ENCODE data around the gene SH3BGRL3. TPM values are rescaled to one million over a fixed set of nuclear protein-coding genes. Genes with fewer than 3 reads are reported as not detected.
A peak's percentile ranks its signal among the peaks of the same experiment; 100 is the strongest.

SH3BGRL3 gene
- total and polyA plus RNA-seq, 2 donors = 43.3 to 261 TPM

DNA sequence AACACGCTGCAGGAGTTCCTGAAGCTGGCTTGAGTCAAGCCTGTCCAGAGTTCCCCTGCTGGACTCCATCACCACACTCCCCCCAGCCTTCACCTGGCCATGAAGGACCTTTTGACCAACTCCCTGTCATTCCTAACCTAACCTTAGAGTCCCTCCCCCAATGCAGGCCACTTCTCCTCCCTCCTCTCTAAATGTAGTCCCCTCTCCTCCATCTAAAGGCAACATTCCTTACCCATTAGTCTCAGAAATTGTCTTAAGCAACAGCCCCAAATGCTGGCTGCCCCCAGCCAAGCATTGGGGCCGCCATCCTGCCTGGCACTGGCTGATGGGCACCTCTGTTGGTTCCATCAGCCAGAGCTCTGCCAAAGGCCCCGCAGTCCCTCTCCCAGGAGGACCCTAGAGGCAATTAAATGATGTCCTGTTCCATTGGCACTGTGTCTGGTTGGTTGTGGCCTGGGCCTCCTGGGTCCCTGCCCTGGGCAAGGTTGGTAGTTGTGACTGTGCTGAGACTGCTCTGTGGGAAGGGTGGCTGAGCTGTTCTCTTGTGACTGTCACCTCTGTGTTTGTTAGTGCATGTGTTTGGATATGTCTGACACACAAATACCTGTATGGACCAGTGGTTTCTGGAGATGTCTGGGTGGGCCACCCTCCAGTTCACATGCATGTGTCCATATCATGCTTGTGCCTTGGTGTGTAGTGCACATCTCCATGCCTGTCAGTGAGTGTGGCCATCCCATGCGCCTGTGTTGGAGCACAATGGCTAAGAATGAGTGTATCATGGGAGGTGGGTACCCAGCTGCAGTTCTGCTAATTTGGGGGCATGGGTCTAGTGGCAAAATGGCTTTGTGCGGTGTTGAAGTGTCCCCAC lies 1.4 kb downstream of the SH3BGRL3 start:
- H3K27ac ChIP-seq (ENCODE audit: low read depth in 1 of 2, low read length in 1 of 2) = peak overlapping the region in 1 of 2 donors; percentile 45
- peak overlapping the region; percentile 1 to 87 for H3K4me3 ChIP-seq (ENCODE audit: low read length in 2 of 2)
- peaks cover 36 to 56% of the 10 kb centered on the region in 2 donors for H3K36me3 ChIP-seq (ENCODE audit: control insufficient read depth in 2 of 2, insufficient read depth in 2 of 2, low read length in 1 of 2)
- no peaks in the 10 kb centered on the region for H3K27me3 ChIP-seq (ENCODE audit: control insufficient read depth in 2 of 2, insufficient read depth in 1 of 2, low read length in 1 of 2)
- H3K4me1 ChIP-seq (ENCODE audit: control insufficient read depth in 2 of 2, insufficient read depth in 2 of 2, low read length in 2 of 2) = peaks cover 53 to 93% of the 10 kb centered on the region in 2 donors
- 96% methylated on average over 5 of the region's 5 CpGs for WGBS
- H3K9me3 ChIP-seq (ENCODE audit: control insufficient read depth in 2 of 2, insufficient read depth in 1 of 2, low read length in 1 of 2) = peaks cover 0 to 3% of the 10 kb centered on the region in 2 donors
- no peak for DNase-seq (ENCODE audit: low read depth in 6 of 9, low spot score in 9 of 9)

- Histone ChIP-seq H3K27ac (ENCODE audit: low read depth in 1 of 2, low read length in 1 of 2) (no peak overlapping the region), H3K36me3 (ENCODE audit: control insufficient read depth in 2 of 2, insufficient read depth in 2 of 2, low read length in 1 of 2) (peaks cover 30 to 50% of the 10 kb centered on the region in 2 donors), H3K27me3 (ENCODE audit: control insufficient read depth in 2 of 2, insufficient read depth in 1 of 2, low read length in 1 of 2) (no peaks in the 10 kb centered on the region), H3K4me1 (ENCODE audit: control insufficient read depth in 2 of 2, insufficient read depth in 2 of 2, low read length in 2 of 2) (peaks cover 56 to 93% of the 10 kb centered on the region in 2 donors), H3K4me3 (ENCODE audit: low read length in 2 of 2) (no peak overlapping the region), H3K9me3 (ENCODE audit: control insufficient read depth in 2 of 2, insufficient read depth in 1 of 2, low read length in 1 of 2) (peaks cover 0 to 3% of the 10 kb centered on the region in 2 donors)
- 82% methylated on average over 15 of the region's 15 CpGs for WGBS
- no peak for DNase-seq (ENCODE audit: low read depth in 6 of 9, low spot score in 9 of 9)
These were observed 2.1 kb downstream of the SH3BGRL3 start for GRCh38 chr1:26281971-26282370.

DNA sequence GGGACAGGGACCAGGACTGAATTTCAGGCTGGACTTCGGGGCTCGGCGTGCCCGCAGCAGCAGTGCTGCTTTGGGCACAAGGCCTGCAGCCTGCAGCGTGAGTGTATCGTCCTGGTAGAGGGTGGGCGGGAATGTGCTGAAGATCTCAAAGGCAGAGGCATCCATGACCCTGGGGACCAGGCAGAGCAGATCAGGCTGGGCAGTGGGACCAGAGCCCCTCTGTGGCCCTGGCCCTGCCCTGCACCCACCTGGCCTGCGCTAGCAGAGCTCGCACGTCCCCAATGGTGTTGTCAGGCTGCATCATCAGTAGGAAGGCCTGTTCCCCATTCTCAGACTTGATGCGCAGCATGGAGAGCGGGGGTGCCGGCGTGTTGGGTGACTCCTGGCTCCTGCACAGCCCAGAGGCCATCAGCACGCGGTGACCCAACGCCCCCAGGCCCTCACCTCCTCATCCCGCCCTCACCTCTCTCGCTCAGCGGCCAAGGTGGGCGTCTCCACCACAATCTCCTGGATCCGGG lies 2.6 kb downstream of the SH3BGRL3 start:
- WGBS = 88% methylated on average over 22 of the region's 22 CpGs
- H3K27me3 ChIP-seq (ENCODE audit: control insufficient read depth in 2 of 2, insufficient read depth in 1 of 2, low read length in 1 of 2) = no peaks in the 10 kb centered on the region
- H3K27ac ChIP-seq (ENCODE audit: low read depth in 1 of 2, low read length in 1 of 2) = no peak overlapping the region
- H3K36me3 ChIP-seq (ENCODE audit: control insufficient read depth in 2 of 2, insufficient read depth in 2 of 2, low read length in 1 of 2) = peaks cover 25 to 45% of the 10 kb centered on the region in 2 donors
- no peak overlapping the region for H3K4me3 ChIP-seq (ENCODE audit: low read length in 2 of 2)
- DNase-seq (ENCODE audit: low read depth in 6 of 9, low spot score in 9 of 9) = no peak
- H3K4me1 ChIP-seq (ENCODE audit: control insufficient read depth in 2 of 2, insufficient read depth in 2 of 2, low read length in 2 of 2) = peaks cover 60 to 93% of the 10 kb centered on the region in 2 donors
- H3K9me3 ChIP-seq (ENCODE audit: control insufficient read depth in 2 of 2, insufficient read depth in 1 of 2, low read length in 1 of 2) = peaks cover 0 to 3% of the 10 kb centered on the region in 2 donors

GRCh38 chr1:26283279-26283853 lies 3.5 kb downstream of the SH3BGRL3 start:
- Histone ChIP-seq H3K4me3 (ENCODE audit: low read length in 2 of 2) (no peak overlapping the region), H3K4me1 (ENCODE audit: control insufficient read depth in 2 of 2, insufficient read depth in 2 of 2, low read length in 2 of 2) (peaks cover 68 to 93% of the 10 kb centered on the region in 2 donors), H3K9me3 (ENCODE audit: control insufficient read depth in 2 of 2, insufficient read depth in 1 of 2, low read length in 1 of 2) (peaks cover 0 to 3% of the 10 kb centered on the region in 2 donors), H3K27me3 (ENCODE audit: control insufficient read depth in 2 of 2, insufficient read depth in 1 of 2, low read length in 1 of 2) (no peaks in the 10 kb centered on the region), H3K36me3 (ENCODE audit: control insufficient read depth in 2 of 2, insufficient read depth in 2 of 2, low read length in 1 of 2) (peaks cover 20 to 39% of the 10 kb centered on the region in 2 donors), H3K27ac (ENCODE audit: low read depth in 1 of 2, low read length in 1 of 2) (peak overlapping the region; percentile 94 to 99)
- no peak for DNase-seq (ENCODE audit: low read depth in 6 of 9, low spot score in 9 of 9)
- 97% methylated on average over 4 of the region's 4 CpGs for WGBS

- Histone ChIP-seq H3K4me3 (ENCODE audit: low read length in 2 of 2) (no peak overlapping the region), H3K4me1 (ENCODE audit: control insufficient read depth in 2 of 2, insufficient read depth in 2 of 2, low read length in 2 of 2) (peaks cover 70 to 93% of the 10 kb centered on the region in 2 donors)
- 95% methylated on average over 12 of the region's 12 CpGs for WGBS
These were observed 4.1 kb downstream of the SH3BGRL3 start for GRCh38 chr1:26283871-26284596.

GRCh38 chr1:26284597-26285347 lies 4.9 kb downstream of the SH3BGRL3 start:
- peak overlapping the region; percentile 94 to 99 for H3K27ac ChIP-seq (ENCODE audit: low read depth in 1 of 2, low read length in 1 of 2)
- 35% methylated on average over 22 of the region's 22 CpGs for WGBS
- H3K27me3 ChIP-seq (ENCODE audit: control insufficient read depth in 2 of 2, insufficient read depth in 1 of 2, low read length in 1 of 2) = no peaks in the 10 kb centered on the region
- no peak overlapping the region for H3K4me3 ChIP-seq (ENCODE audit: low read length in 2 of 2)
- peaks cover 0 to 3% of the 10 kb centered on the region in 2 donors for H3K9me3 ChIP-seq (ENCODE audit: control insufficient read depth in 2 of 2, insufficient read depth in 1 of 2, low read length in 1 of 2)
- peak in 6 of 9 donors; percentile 70 to 90 (median 76) for DNase-seq (ENCODE audit: low read depth in 6 of 9, low spot score in 9 of 9)
- H3K4me1 ChIP-seq (ENCODE audit: control insufficient read depth in 2 of 2, insufficient read depth in 2 of 2, low read length in 2 of 2) = peaks cover 73 to 94% of the 10 kb centered on the region in 2 donors
- H3K36me3 ChIP-seq (ENCODE audit: control insufficient read depth in 2 of 2, insufficient read depth in 2 of 2, low read length in 1 of 2) = peaks cover 20 to 33% of the 10 kb centered on the region in 2 donors

More at GRCh38 chr1:26283871-26284596, 4.1 kb downstream of the SH3BGRL3 start:
- Histone ChIP-seq H3K9me3 (ENCODE audit: control insufficient read depth in 2 of 2, insufficient read depth in 1 of 2, low read length in 1 of 2) (peaks cover 0 to 3% of the 10 kb centered on the region in 2 donors), H3K27ac (ENCODE audit: low read depth in 1 of 2, low read length in 1 of 2) (peak overlapping the region; percentile 94 to 99), H3K27me3 (ENCODE audit: control insufficient read depth in 2 of 2, insufficient read depth in 1 of 2, low read length in 1 of 2) (no peaks in the 10 kb centered on the region), H3K36me3 (ENCODE audit: control insufficient read depth in 2 of 2, insufficient read depth in 2 of 2, low read length in 1 of 2) (peaks cover 20 to 33% of the 10 kb centered on the region in 2 donors)
- no peak for DNase-seq (ENCODE audit: low read depth in 6 of 9, low spot score in 9 of 9)

DNA sequence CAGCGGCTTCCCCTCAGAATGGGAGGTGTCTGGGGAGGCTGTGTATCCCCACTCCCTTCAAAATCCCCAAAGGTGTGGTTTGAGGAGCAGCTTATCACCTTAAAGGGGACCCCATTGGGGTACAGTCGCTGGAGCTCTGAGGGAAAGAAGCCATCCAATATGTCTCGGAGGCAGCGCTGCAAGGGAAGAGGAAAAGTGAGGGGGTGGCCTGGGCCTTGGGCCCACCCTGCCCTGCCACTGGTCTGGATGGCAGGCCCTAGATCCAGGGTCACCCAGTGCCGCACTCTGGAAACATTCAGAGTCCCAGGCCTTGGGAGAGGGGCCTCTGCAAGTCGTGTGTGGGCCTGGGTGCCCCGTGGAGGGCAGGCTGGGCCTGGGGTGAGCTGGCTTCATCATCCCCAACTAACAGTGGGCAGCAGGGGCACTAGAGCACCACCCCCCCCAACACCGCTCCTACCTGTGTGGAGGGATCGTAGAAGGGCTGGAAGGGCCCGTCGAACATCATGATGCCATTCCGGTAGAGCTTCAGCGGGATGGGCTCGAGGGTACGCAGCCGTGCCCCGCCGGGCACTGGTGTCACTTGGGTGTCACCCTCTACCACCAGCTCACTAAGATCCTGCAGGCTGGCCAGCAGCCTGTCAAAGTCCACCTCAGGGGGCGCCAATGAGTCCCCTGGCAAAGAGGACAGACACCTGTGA lies 5.6 kb downstream of the SH3BGRL3 start:
- Histone ChIP-seq H3K27me3 (ENCODE audit: control insufficient read depth in 2 of 2, insufficient read depth in 1 of 2, low read length in 1 of 2) (no peaks in the 10 kb centered on the region), H3K4me1 (ENCODE audit: control insufficient read depth in 2 of 2, insufficient read depth in 2 of 2, low read length in 2 of 2) (peaks cover 77 to 96% of the 10 kb centered on the region in 2 donors), H3K4me3 (ENCODE audit: low read length in 2 of 2) (no peak overlapping the region), H3K27ac (ENCODE audit: low read depth in 1 of 2, low read length in 1 of 2) (peak overlapping the region; percentile 89 to 99), H3K36me3 (ENCODE audit: control insufficient read depth in 2 of 2, insufficient read depth in 2 of 2, low read length in 1 of 2) (peaks cover 20 to 33% of the 10 kb centered on the region in 2 donors), H3K9me3 (ENCODE audit: control insufficient read depth in 2 of 2, insufficient read depth in 1 of 2, low read length in 1 of 2) (peaks cover 0 to 6% of the 10 kb centered on the region in 2 donors)
- 92% methylated on average over 19 of the region's 19 CpGs for WGBS
- peak in 2 of 9 donors; percentile 53 to 68 for DNase-seq (ENCODE audit: low read depth in 6 of 9, low spot score in 9 of 9)

- no peak for DNase-seq (ENCODE audit: low read depth in 6 of 9, low spot score in 9 of 9)
- Histone ChIP-seq H3K9me3 (ENCODE audit: control insufficient read depth in 2 of 2, insufficient read depth in 1 of 2, low read length in 1 of 2) (peaks cover 0 to 9% of the 10 kb centered on the region in 2 donors), H3K27ac (ENCODE audit: low read depth in 1 of 2, low read length in 1 of 2) (peak overlapping the region; percentile 82 to 99), H3K4me1 (ENCODE audit: control insufficient read depth in 2 of 2, insufficient read depth in 2 of 2, low read length in 2 of 2) (peaks cover 81 to 96% of the 10 kb centered on the region in 2 donors), H3K36me3 (ENCODE audit: control insufficient read depth in 2 of 2, insufficient read depth in 2 of 2, low read length in 1 of 2) (peaks cover 19 to 31% of the 10 kb centered on the region in 2 donors), H3K27me3 (ENCODE audit: control insufficient read depth in 2 of 2, insufficient read depth in 1 of 2, low read length in 1 of 2) (no peaks in the 10 kb centered on the region), H3K4me3 (ENCODE audit: low read length in 2 of 2) (no peak overlapping the region)
- 95% methylated on average over 2 of the region's 2 CpGs for WGBS
These were observed 6.2 kb downstream of the SH3BGRL3 start for GRCh38 chr1:26286064-26286416.

Data from thymus (tissue), 11 donors.